H1 (cell line): ENCODE data around the gene SRGAP2C. TPM values are rescaled to one million over a fixed set of nuclear protein-coding genes. Genes with fewer than 3 reads are reported as not detected.

ENCODE experiments used
- ASH2L ChIP-seq: fragments of 200-600, 300-600 bp; sonication (generic); IDR thresholded peaks from one replicate; pipeline ENCODE4 v1.7.1; 2017; ENCODE audit warnings: low read length
- POLR2AphosphoS5 ChIP-seq: IDR thresholded peaks from 2 replicates; pipeline ENCODE4 v1.6.1; 2011; ENCODE audit warnings: low read depth, low read length
- polyA plus RNA-seq, 7 experiments: library from polyadenylated mRNA; depleted of rRNA in 3 of 7; stranded (reverse) in 5 of 7; unstranded in 2 of 7; fragments of >200 nt in 5 of 7; fragments of 200-250 nt in 2 of 7; gene quantifications; 1 replicate in 5 of 7; 2 replicates in 1 of 7; 4 replicates in 1 of 7; pipeline versions ENCODE4 v1.2.1 to v1.2.3, GENCODE V29; 2011 to 2013; ENCODE audit warnings: missing spikeins in 2 of 7, mixed read lengths in 2 of 7
- total RNA-seq: library from RNA; stranded (reverse); fragmentation: NEBNext Ultra II Directional; extraction: Animal tissue kit (Norgen Biotek cat#: 25700); gene quantifications from 2 replicates; pipeline ENCODE4 v1.2.1, GENCODE V29; 2021

SRGAP2C gene
- total and polyA plus RNA-seq, 2 of the 8 experiments (the other 6 are each of a cell fraction or from before 2014, with no cell fraction given): 2.5 to 25.2 TPM

DNA sequence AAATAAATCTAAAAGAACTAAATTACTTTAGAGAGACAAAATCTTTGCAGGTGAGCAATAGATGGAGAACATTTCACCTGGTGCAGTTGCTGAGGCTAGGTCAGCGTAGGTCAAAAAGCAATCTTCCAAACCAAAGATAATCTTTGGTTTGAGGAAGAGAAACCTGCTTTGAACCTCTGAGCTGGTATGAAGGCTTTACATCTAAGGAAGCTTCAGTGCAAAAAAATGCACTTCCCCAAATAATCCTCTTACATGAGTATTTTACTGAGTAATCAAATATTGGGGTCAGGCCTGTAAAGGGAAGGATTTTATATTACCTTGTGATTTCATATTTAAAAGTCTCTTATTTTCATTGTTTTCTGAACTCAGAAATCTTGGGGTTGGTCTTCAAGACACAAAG, 223.6 kb downstream of the SRGAP2C start (continued):
- no peak for TF ChIP-seq POLR2AphosphoS5
- TF ChIP-seq ASH2L: no peak
